ENCODE results near the gene PPP2R2C. TPM values are rescaled to one million over a fixed set of nuclear protein-coding genes. Genes with fewer than 3 reads are reported as not detected.

PPP2R2C gene
- total and polyA plus RNA-seq, 2 of the 4 experiments (the other 2 are of a cell fraction): 0.03 TPM; not detected in 1

- no peaks in the 10 kb centered on the region for H4K20me1 ChIP-seq (ENCODE audit: insufficient read depth, low read length)
- dilution Hi-C loops (cut with HindIII; ENCODE audit: low sequenced_read_pairs, unreplicated experiment): no loop called here
- H2BK15ac ChIP-seq (ENCODE audit: low read depth, low read length): no peak overlapping the region
- H3K23ac ChIP-seq (ENCODE audit: low read depth, low read length): no peak overlapping the region
- H3K9me1 ChIP-seq (ENCODE audit: insufficient read depth, low read length): no peaks in the 10 kb centered on the region
- no peaks in the 10 kb centered on the region for H3K9me3 ChIP-seq (ENCODE audit: control insufficient read depth, insufficient read depth, low read length)
- H3K14ac ChIP-seq (replicated peaks; ENCODE audit: low read depth, low read length): no peak overlapping the region
- no peak overlapping the region for H2AFZ ChIP-seq (replicated peaks; ENCODE audit: low read length, poor library complexity)
- H3K56ac ChIP-seq (ENCODE audit: extremely low read depth, insufficient read depth, low read length): no peak overlapping the region
- no peak overlapping the region for H3K4me2 ChIP-seq (ENCODE audit: low read depth, low read length)
- intact Hi-C loops (cut with micrococcal nuclease): no loop called here
- H2AK9ac ChIP-seq (replicated peaks; ENCODE audit: low read depth, low read length, poor library complexity): no peak overlapping the region
- 57% methylated on average over 5 of the region's 11 CpGs; no CpG with 5 or more reads in 1 of the 2 experiments for WGBS, 2 experiments (ENCODE audit: extremely low coverage in 2 of 2, insufficient read length in 1 of 2)
- no peak overlapping the region for H4K5ac ChIP-seq (ENCODE audit: low read depth, low read length)
- H4K91ac ChIP-seq (ENCODE audit: insufficient read depth, low read depth, low read length): no peak overlapping the region
- no peak overlapping the region for H3K4ac ChIP-seq (ENCODE audit: low read depth, low read length)
- DNase-seq: no peak
- POLR2A ChIA-PET (ENCODE audit: unreplicated experiment): no interaction called here
- peaks cover 34% of the 10 kb centered on the region for H3K27me3 ChIP-seq (ENCODE audit: control insufficient read depth, insufficient read depth, low read length)
- in situ Hi-C loops (cut with MboI; ENCODE audit: low sequenced_read_pairs): no loop called here
- no peak overlapping the region for H2AK5ac ChIP-seq (ENCODE audit: low read depth, low read length)
- CTCF ChIA-PET: no interaction called here
- H3K9ac ChIP-seq (ENCODE audit: low read depth, low read length): no peak overlapping the region
- no peak for ATAC-seq (ENCODE audit: low read depth)
- BruUV-seq (replicated peaks): no TSS peak
- no peak overlapping the region for H4K8ac ChIP-seq (ENCODE audit: low read depth in 2 of 2, low read length in 2 of 2)
- no peak overlapping the region for H2BK20ac ChIP-seq (ENCODE audit: low read depth, low read length)
- TF ChIP-seq MAFK (IDR thresholded peaks at IDR 0.05; ENCODE audit: low read depth, low read length) (no peak), MAZ (IDR thresholded peaks at IDR 0.05; ENCODE audit: borderline replicate concordance, low read depth, low read length) (no peak), FOS (IDR thresholded peaks at IDR 0.05; ENCODE audit: low read depth, low read length) (no peak), RAD21 (IDR thresholded peaks at IDR 0.05; ENCODE audit: low read length) (no peak), CEBPB (IDR thresholded peaks at IDR 0.05; ENCODE audit: low read depth, low read length) (no peak), BHLHE40 (IDR thresholded peaks at IDR 0.05; ENCODE audit: low read depth, low read length) (no peak), MXI1 (IDR thresholded peaks at IDR 0.05; ENCODE audit: borderline replicate concordance, low read depth, low read length) (no peak), USF2 (IDR thresholded peaks at IDR 0.05; ENCODE audit: low read depth, low read length) (no peak), NFE2L2 (IDR thresholded peaks at IDR 0.05; ENCODE audit: low read depth, low read length) (no peak)
- TF ChIP-seq, protein P1, sequence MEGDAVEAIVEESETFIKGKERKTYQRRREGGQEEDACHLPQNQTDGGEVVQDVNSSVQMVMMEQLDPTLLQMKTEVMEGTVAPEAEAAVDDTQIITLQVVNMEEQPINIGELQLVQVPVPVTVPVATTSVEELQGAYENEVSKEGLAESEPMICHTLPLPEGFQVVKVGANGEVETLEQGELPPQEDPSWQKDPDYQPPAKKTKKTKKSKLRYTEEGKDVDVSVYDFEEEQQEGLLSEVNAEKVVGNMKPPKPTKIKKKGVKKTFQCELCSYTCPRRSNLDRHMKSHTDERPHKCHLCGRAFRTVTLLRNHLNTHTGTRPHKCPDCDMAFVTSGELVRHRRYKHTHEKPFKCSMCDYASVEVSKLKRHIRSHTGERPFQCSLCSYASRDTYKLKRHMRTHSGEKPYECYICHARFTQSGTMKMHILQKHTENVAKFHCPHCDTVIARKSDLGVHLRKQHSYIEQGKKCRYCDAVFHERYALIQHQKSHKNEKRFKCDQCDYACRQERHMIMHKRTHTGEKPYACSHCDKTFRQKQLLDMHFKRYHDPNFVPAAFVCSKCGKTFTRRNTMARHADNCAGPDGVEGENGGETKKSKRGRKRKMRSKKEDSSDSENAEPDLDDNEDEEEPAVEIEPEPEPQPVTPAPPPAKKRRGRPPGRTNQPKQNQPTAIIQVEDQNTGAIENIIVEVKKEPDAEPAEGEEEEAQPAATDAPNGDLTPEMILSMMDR (conservative IDR thresholded peaks at IDR 0.05; ENCODE audit: low read depth, low read length): no peak
- no peak overlapping the region for H3K27ac ChIP-seq (ENCODE audit: insufficient read depth, low read length)
- H3K79me1 ChIP-seq (ENCODE audit: low read depth in 1 of 2, low read length in 2 of 2): no peaks in the 10 kb centered on the region
- no peak overlapping the region for H2BK5ac ChIP-seq (ENCODE audit: low read depth, low read length, poor library complexity, severe bottlenecking)
- no peaks in the 10 kb centered on the region for H3K4me1 ChIP-seq (ENCODE audit: control insufficient read depth, insufficient read depth, low read length)
- no peak overlapping the region for H3K4me3 ChIP-seq (ENCODE audit: insufficient read depth, low read depth, low read length)
- no peak overlapping the region for H2BK120ac ChIP-seq (ENCODE audit: low read depth, low read length)
- H3K18ac ChIP-seq (ENCODE audit: low read depth, low read length): no peak overlapping the region
- no peaks in the 10 kb centered on the region for H3K36me3 ChIP-seq (ENCODE audit: control insufficient read depth, insufficient read depth, low read length)
Observed at GRCh38 chr4:6465955-6466354, 6.5 kb downstream of the PPP2R2C start.

Data from IMR-90 (cell line).